ENCODE results near the gene DOCK3.
"Not testable (repeated sequence)": the region's sequence is repeated elsewhere in the genome, so short reads cannot be mapped to it uniquely, and the experiment has no call there.

The DOCK3 gene

GRCh38 chr3:50792568-50792967 lies 117.8 kb downstream of the DOCK3 start:
- Histone ChIP-seq H2BK5ac (ENCODE audit: low read length) (no peak overlapping the region), H3K9ac (ENCODE audit: low read length) (no peak overlapping the region), H3K4me3 (ENCODE audit: low read length) (no peak overlapping the region), H3K36me3 (ENCODE audit: control insufficient read depth, insufficient read depth, low read length) (no peaks in the 10 kb centered on the region), H3K27ac (ENCODE audit: low read depth, low read length) (no peak overlapping the region), H2BK15ac (replicated peaks; ENCODE audit: low read depth) (no peak overlapping the region), H4K8ac (ENCODE audit: low read depth, low read length) (no peak overlapping the region), H2BK120ac (ENCODE audit: low read depth, low read length) (no peak overlapping the region), H3K23ac (ENCODE audit: low read length) (no peak overlapping the region), H3K79me1 (ENCODE audit: low read length) (no peaks in the 10 kb centered on the region), H2AK5ac (ENCODE audit: low read length) (no peak overlapping the region), H3K4me2 (ENCODE audit: low read length) (no peak overlapping the region), H3K18ac (ENCODE audit: low read length) (no peak overlapping the region), H3K4ac (ENCODE audit: low read depth, low read length) (no peak overlapping the region), H3K79me2 (ENCODE audit: control insufficient read depth, insufficient read depth, low read length) (no peaks in the 10 kb centered on the region), H3K27me3 (ENCODE audit: insufficient read depth, low read length, poor library complexity) (no peaks in the 10 kb centered on the region), H4K5ac (ENCODE audit: low read length) (no peak overlapping the region), H3K4me1 (ENCODE audit: control insufficient read depth, low read depth, low read length) (peaks cover 2% of the 10 kb centered on the region), H3K56ac (ENCODE audit: low read length) (no peak overlapping the region)
- no peak for DNase-seq
- no CpG with 5 or more reads among the region's 4 CpGs for WGBS (ENCODE audit: extremely low coverage, insufficient coverage, low lambda C conversion rate)

- not testable (repeated sequence) for H3K27me3 ChIP-seq (ENCODE audit: insufficient read depth, low read length, poor library complexity); H2AK5ac ChIP-seq (ENCODE audit: low read length); H3K79me1 ChIP-seq (ENCODE audit: low read length); H3K4me1 ChIP-seq (ENCODE audit: control insufficient read depth, low read depth, low read length); H2BK120ac ChIP-seq (ENCODE audit: low read depth, low read length); H3K4ac ChIP-seq (ENCODE audit: low read depth, low read length); H4K8ac ChIP-seq (ENCODE audit: low read depth, low read length); H2BK5ac ChIP-seq (ENCODE audit: low read length); DNase-seq; H3K23ac ChIP-seq (ENCODE audit: low read length); H3K79me2 ChIP-seq (ENCODE audit: control insufficient read depth, insufficient read depth, low read length); H3K4me2 ChIP-seq (ENCODE audit: low read length); H3K36me3 ChIP-seq (ENCODE audit: control insufficient read depth, insufficient read depth, low read length); H3K4me3 ChIP-seq (ENCODE audit: low read length); H3K18ac ChIP-seq (ENCODE audit: low read length); H3K56ac ChIP-seq (ENCODE audit: low read length); H2BK15ac ChIP-seq (replicated peaks; ENCODE audit: low read depth); H3K9ac ChIP-seq (ENCODE audit: low read length); H4K5ac ChIP-seq (ENCODE audit: low read length); H3K27ac ChIP-seq (ENCODE audit: low read depth, low read length)
- no CpG with 5 or more reads among the region's 27 CpGs for WGBS (ENCODE audit: extremely low coverage, insufficient coverage, low lambda C conversion rate)
Observed at GRCh38 chr3:50803805-50804204, 129.1 kb downstream of the DOCK3 start.

- H3K36me3 ChIP-seq (ENCODE audit: control insufficient read depth, insufficient read depth, low read length); H4K8ac ChIP-seq (ENCODE audit: low read depth, low read length); H4K5ac ChIP-seq (ENCODE audit: low read length); H2BK120ac ChIP-seq (ENCODE audit: low read depth, low read length); DNase-seq; H3K4ac ChIP-seq (ENCODE audit: low read depth, low read length); H2BK5ac ChIP-seq (ENCODE audit: low read length); H3K79me1 ChIP-seq (ENCODE audit: low read length); H3K18ac ChIP-seq (ENCODE audit: low read length); H2AK5ac ChIP-seq (ENCODE audit: low read length); H3K79me2 ChIP-seq (ENCODE audit: control insufficient read depth, insufficient read depth, low read length); H3K56ac ChIP-seq (ENCODE audit: low read length); H3K27me3 ChIP-seq (ENCODE audit: insufficient read depth, low read length, poor library complexity); H3K4me1 ChIP-seq (ENCODE audit: control insufficient read depth, low read depth, low read length); H3K27ac ChIP-seq (ENCODE audit: low read depth, low read length); H3K9ac ChIP-seq (ENCODE audit: low read length); H3K4me3 ChIP-seq (ENCODE audit: low read length); H2BK15ac ChIP-seq (replicated peaks; ENCODE audit: low read depth); H3K4me2 ChIP-seq (ENCODE audit: low read length); H3K23ac ChIP-seq (ENCODE audit: low read length): not testable (repeated sequence)
- WGBS (ENCODE audit: extremely low coverage, insufficient coverage, low lambda C conversion rate) = no CpG with 5 or more reads among the region's 20 CpGs
Observed at GRCh38 chr3:50804376-50804775, 129.6 kb downstream of the DOCK3 start.

- no peak overlapping the region for H3K27ac ChIP-seq (ENCODE audit: low read depth, low read length)
Observed at GRCh38 chr3:50805321-50805720, 130.6 kb downstream of the DOCK3 start.

GRCh38 chr3:50806031-50806430 lies 131.3 kb downstream of the DOCK3 start:
- Histone ChIP-seq H3K27me3 (ENCODE audit: insufficient read depth, low read length, poor library complexity) (no peaks in the 10 kb centered on the region), H4K5ac (ENCODE audit: low read length) (no peak overlapping the region), H3K36me3 (ENCODE audit: control insufficient read depth, insufficient read depth, low read length) (no peaks in the 10 kb centered on the region), H4K8ac (ENCODE audit: low read depth, low read length) (no peak overlapping the region), H3K79me2 (ENCODE audit: control insufficient read depth, insufficient read depth, low read length) (no peaks in the 10 kb centered on the region), H3K4me1 (ENCODE audit: control insufficient read depth, low read depth, low read length) (no peaks in the 10 kb centered on the region), H3K23ac (ENCODE audit: low read length) (no peak overlapping the region), H2BK5ac (ENCODE audit: low read length) (no peak overlapping the region), H3K18ac (ENCODE audit: low read length) (no peak overlapping the region), H3K4me2 (ENCODE audit: low read length) (no peak overlapping the region), H2BK120ac (ENCODE audit: low read depth, low read length) (no peak overlapping the region), H2BK15ac (replicated peaks; ENCODE audit: low read depth) (no peak overlapping the region), H3K56ac (ENCODE audit: low read length) (no peak overlapping the region), H3K27ac (ENCODE audit: low read depth, low read length) (no peak overlapping the region), H3K4me3 (ENCODE audit: low read length) (no peak overlapping the region), H3K79me1 (ENCODE audit: low read length) (no peaks in the 10 kb centered on the region), H2AK5ac (ENCODE audit: low read length) (no peak overlapping the region), H3K4ac (ENCODE audit: low read depth, low read length) (no peak overlapping the region), H3K9ac (ENCODE audit: low read length) (no peak overlapping the region)
- no peak for DNase-seq
- WGBS (ENCODE audit: extremely low coverage, insufficient coverage, low lambda C conversion rate) = no CpG with 5 or more reads among the region's 1 CpG

More at GRCh38 chr3:50805321-50805720, 130.6 kb downstream of the DOCK3 start:
- H2BK120ac ChIP-seq (ENCODE audit: low read depth, low read length) = no peak overlapping the region
- no peak overlapping the region for H3K23ac ChIP-seq (ENCODE audit: low read length)
- H3K36me3 ChIP-seq (ENCODE audit: control insufficient read depth, insufficient read depth, low read length) = no peaks in the 10 kb centered on the region
- H3K9ac ChIP-seq (ENCODE audit: low read length) = no peak overlapping the region
- no peak overlapping the region for H3K4ac ChIP-seq (ENCODE audit: low read depth, low read length)
- H3K4me2 ChIP-seq (ENCODE audit: low read length) = no peak overlapping the region
- no peak overlapping the region for H4K5ac ChIP-seq (ENCODE audit: low read length)
- no peaks in the 10 kb centered on the region for H3K4me1 ChIP-seq (ENCODE audit: control insufficient read depth, low read depth, low read length)
- no peaks in the 10 kb centered on the region for H3K27me3 ChIP-seq (ENCODE audit: insufficient read depth, low read length, poor library complexity)
- no CpG with 5 or more reads among the region's 3 CpGs for WGBS (ENCODE audit: extremely low coverage, insufficient coverage, low lambda C conversion rate)
- no peak overlapping the region for H2BK15ac ChIP-seq (replicated peaks; ENCODE audit: low read depth)
- H2AK5ac ChIP-seq (ENCODE audit: low read length) = no peak overlapping the region
- H3K4me3 ChIP-seq (ENCODE audit: low read length) = no peak overlapping the region
- H3K56ac ChIP-seq (ENCODE audit: low read length) = no peak overlapping the region
- no peak for DNase-seq
- H2BK5ac ChIP-seq (ENCODE audit: low read length) = no peak overlapping the region
- no peaks in the 10 kb centered on the region for H3K79me1 ChIP-seq (ENCODE audit: low read length)
- H3K18ac ChIP-seq (ENCODE audit: low read length) = no peak overlapping the region
- no peak overlapping the region for H4K8ac ChIP-seq (ENCODE audit: low read depth, low read length)
- H3K79me2 ChIP-seq (ENCODE audit: control insufficient read depth, insufficient read depth, low read length) = no peaks in the 10 kb centered on the region

GRCh38 chr3:50806806-50807205 lies 132.1 kb downstream of the DOCK3 start:
- no peak overlapping the region for H2BK5ac ChIP-seq (ENCODE audit: low read length)
- peak overlapping the region; percentile 36 for H3K27ac ChIP-seq (ENCODE audit: low read depth, low read length)

More at GRCh38 chr3:50806806-50807205, 132.1 kb downstream of the DOCK3 start:
- Histone ChIP-seq H3K79me1 (ENCODE audit: low read length) (no peaks in the 10 kb centered on the region), H3K4ac (ENCODE audit: low read depth, low read length) (no peak overlapping the region), H3K27me3 (ENCODE audit: insufficient read depth, low read length, poor library complexity) (no peaks in the 10 kb centered on the region), H4K8ac (ENCODE audit: low read depth, low read length) (no peak overlapping the region), H3K4me2 (ENCODE audit: low read length) (no peak overlapping the region), H3K4me1 (ENCODE audit: control insufficient read depth, low read depth, low read length) (no peaks in the 10 kb centered on the region), H4K5ac (ENCODE audit: low read length) (no peak overlapping the region), H2AK5ac (ENCODE audit: low read length) (no peak overlapping the region), H2BK120ac (ENCODE audit: low read depth, low read length) (no peak overlapping the region), H3K36me3 (ENCODE audit: control insufficient read depth, insufficient read depth, low read length) (no peaks in the 10 kb centered on the region), H3K56ac (ENCODE audit: low read length) (no peak overlapping the region), H3K23ac (ENCODE audit: low read length) (no peak overlapping the region), H3K9ac (ENCODE audit: low read length) (no peak overlapping the region), H3K79me2 (ENCODE audit: control insufficient read depth, insufficient read depth, low read length) (no peaks in the 10 kb centered on the region), H3K18ac (ENCODE audit: low read length) (no peak overlapping the region), H2BK15ac (replicated peaks; ENCODE audit: low read depth) (no peak overlapping the region), H3K4me3 (ENCODE audit: low read length) (no peak overlapping the region)
- peak; percentile 88 for DNase-seq
- WGBS (ENCODE audit: extremely low coverage, insufficient coverage, low lambda C conversion rate) = no CpG with 5 or more reads among the region's 4 CpGs

Measured in mesendoderm (in vitro differentiated cells).